DOHH2 (cell line): ENCODE data around the gene PADI3.
"Not testable (repeated sequence)": the region's sequence is repeated elsewhere in the genome, so short reads cannot be mapped to it uniquely, and the experiment has no call there.

Experiments
- H3F3A ChIP-seq: fragments of 200-600 bp; sonication (generic), shearing (Covaris generic); 2 replicates; pipeline ENCODE4 v1.6.0; 2016; ENCODE audit warnings: antibody characterized with exemption, mild to moderate bottlenecking; ENCODE audit not compliant: control insufficient read depth, insufficient read depth
- H3K27ac ChIP-seq: fragments of 200-600 bp; sonication (generic); 2 replicates; pipeline ENCODE4 v1.5.1; 2014; ENCODE audit warnings: low read depth, mild to moderate bottlenecking, low read length, moderate library complexity
- H3K27me3 ChIP-seq: fragments of 200-600 bp; sonication (generic); 2 replicates; pipeline ENCODE4 v1.6.1; 2014; ENCODE audit warnings: mild to moderate bottlenecking, low read length, mixed read lengths; ENCODE audit not compliant: control insufficient read depth
- H3K36me3 ChIP-seq: fragments of 200-600 bp; sonication (generic); 2 replicates; pipeline ENCODE4 v1.6.1; 2014; ENCODE audit warnings: mild to moderate bottlenecking, low read length, moderate library complexity, mixed read lengths; ENCODE audit not compliant: control insufficient read depth
- H3K4me1 ChIP-seq: fragments of 200-600 bp; sonication (generic); 2 replicates; pipeline ENCODE4 v1.6.1; 2014; ENCODE audit warnings: mild to moderate bottlenecking, low read length, mixed read lengths; ENCODE audit not compliant: control insufficient read depth
- H3K4me2 ChIP-seq: fragments of 200-600 bp; sonication (generic); 2 replicates; pipeline ENCODE4 v1.6.0; 2014; ENCODE audit warnings: mild to moderate bottlenecking, low read length, moderate library complexity
- H3K4me3 ChIP-seq: fragments of 200-600 bp; sonication (generic); 2 replicates; pipeline ENCODE4 v1.5.1; 2014; ENCODE audit warnings: mild to moderate bottlenecking, low read length, mixed read lengths
- H3K79me2 ChIP-seq: fragments of 200-600 bp; sonication (generic); 2 replicates; pipeline ENCODE4 v1.6.1; 2014; ENCODE audit warnings: mild to moderate bottlenecking, low read length, mixed read lengths; ENCODE audit not compliant: control insufficient read depth
- H3K9me2 ChIP-seq: fragments of 200-600 bp; sonication (generic); replicated peaks from 2 replicates; pipeline ENCODE4 v1.6.1; 2014; ENCODE audit warnings: mild to moderate bottlenecking, low read length, mixed read lengths; ENCODE audit not compliant: control insufficient read depth
- H3K9me3 ChIP-seq: fragments of 200-600 bp; sonication (generic); 2 replicates; pipeline ENCODE4 v1.6.1; 2014; ENCODE audit warnings: antibody characterized with exemption, low read length, mixed read lengths; ENCODE audit not compliant: control insufficient read depth, insufficient read depth
- H4K20me1 ChIP-seq: fragments of 200-600 bp; sonication (generic); 2 replicates; pipeline ENCODE4 v1.6.0; 2014; ENCODE audit warnings: low read depth, mild to moderate bottlenecking, antibody characterized with exemption, low read length, moderate library complexity; ENCODE audit not compliant: control insufficient read depth, insufficient read depth
- CTCF ChIP-seq: fragments of 200-600 bp; sonication (generic); IDR thresholded peaks from one replicate; pipeline ENCODE4 v1.5.1; 2014; ENCODE audit warnings: antibody characterized with exemption, mild to moderate bottlenecking, low read depth, low read length; ENCODE audit not compliant: poor library complexity, severe bottlenecking
- EZH2phosphoT487 ChIP-seq: fragments of 200-600 bp; sonication (generic); IDR thresholded peaks from 2 replicates; pipeline ENCODE4 v1.6.1; 2017; ENCODE audit warnings: borderline replicate concordance, mild to moderate bottlenecking, antibody characterized with exemption, low read length, moderate library complexity, mixed read lengths

Gene PADI3

GRCh38 chr1:17239420-17239819, 9.5 kb upstream of the PADI3 start:
- H3K9me3 ChIP-seq = no peaks in the 10 kb centered on the region
- H3K4me3 ChIP-seq = no peak overlapping the region
- H3K4me2 ChIP-seq = no peak overlapping the region
- no peaks in the 10 kb centered on the region for H3K9me2 ChIP-seq
- H3K4me1 ChIP-seq = no peaks in the 10 kb centered on the region
- TF ChIP-seq CTCF (no peak), EZH2phosphoT487 (no peak)
- H3F3A ChIP-seq = no peaks in the 10 kb centered on the region
- H3K27ac ChIP-seq = no peak overlapping the region
- no peaks in the 10 kb centered on the region; the same call in 1 of the 2 replicates for H3K27me3 ChIP-seq
- 0 out of 2 replicates have a peak, but pooled peaks cover 1% of the 10 kb centered on the region for H4K20me1 ChIP-seq
- no peaks in the 10 kb centered on the region for H3K36me3 ChIP-seq
- H3K79me2 ChIP-seq = no peaks in the 10 kb centered on the region

DNA sequence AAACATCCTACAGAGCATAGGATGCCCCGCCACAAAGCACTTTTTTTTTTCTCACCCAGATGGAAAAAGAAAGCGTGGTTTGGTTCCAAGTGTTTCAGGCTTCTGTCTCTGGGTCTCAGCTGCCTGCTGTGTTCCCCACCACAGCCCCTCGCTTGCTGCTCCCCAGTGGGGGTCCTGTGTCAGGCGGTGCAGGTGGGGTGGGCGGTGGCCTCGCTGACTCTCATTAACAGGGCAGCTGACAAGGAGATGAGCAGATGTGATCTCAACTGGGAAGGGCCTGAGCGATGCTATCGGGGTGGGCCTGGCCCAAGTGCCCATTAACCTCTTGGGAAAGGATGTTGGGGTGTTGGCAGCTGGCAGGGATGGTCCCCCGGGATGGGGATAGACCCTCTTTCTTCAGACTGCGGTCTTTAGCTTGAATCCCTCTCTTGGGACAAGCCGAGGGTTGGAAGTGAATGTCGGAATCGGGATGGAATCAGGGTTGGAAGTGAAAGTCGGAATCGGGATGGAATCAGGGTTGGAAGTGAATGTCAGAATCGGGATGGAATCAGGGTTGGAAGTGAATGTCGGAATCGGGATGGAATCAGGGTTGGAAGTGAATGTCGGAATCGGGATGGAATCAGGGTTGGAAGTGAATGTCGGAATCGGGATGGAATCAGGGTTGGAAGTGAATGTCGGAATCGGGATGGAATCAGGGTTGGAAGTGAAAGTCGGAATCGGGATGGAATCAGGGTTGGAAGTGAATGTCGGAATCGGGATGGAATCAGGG, 7.7 kb upstream of the PADI3 start:
- not testable (repeated sequence) for H4K20me1 ChIP-seq, H3K9me2 ChIP-seq, H3K27ac ChIP-seq, H3K79me2 ChIP-seq, H3K4me3 ChIP-seq, H3F3A ChIP-seq, H3K9me3 ChIP-seq, H3K36me3 ChIP-seq, H3K4me1 ChIP-seq, H3K4me2 ChIP-seq
- peaks cover 10% of the 10 kb centered on the region for H3K27me3 ChIP-seq

GRCh38 chr1:17241780-17242074, 7.2 kb upstream of the PADI3 start:
- not testable (repeated sequence) for H3K4me1 ChIP-seq, H3K9me2 ChIP-seq, H3K4me2 ChIP-seq, H4K20me1 ChIP-seq, H3K4me3 ChIP-seq, H3K9me3 ChIP-seq, H3K79me2 ChIP-seq, H3K36me3 ChIP-seq, H3K27ac ChIP-seq, H3F3A ChIP-seq
- H3K27me3 ChIP-seq = peaks cover 15% of the 10 kb centered on the region

DNA sequence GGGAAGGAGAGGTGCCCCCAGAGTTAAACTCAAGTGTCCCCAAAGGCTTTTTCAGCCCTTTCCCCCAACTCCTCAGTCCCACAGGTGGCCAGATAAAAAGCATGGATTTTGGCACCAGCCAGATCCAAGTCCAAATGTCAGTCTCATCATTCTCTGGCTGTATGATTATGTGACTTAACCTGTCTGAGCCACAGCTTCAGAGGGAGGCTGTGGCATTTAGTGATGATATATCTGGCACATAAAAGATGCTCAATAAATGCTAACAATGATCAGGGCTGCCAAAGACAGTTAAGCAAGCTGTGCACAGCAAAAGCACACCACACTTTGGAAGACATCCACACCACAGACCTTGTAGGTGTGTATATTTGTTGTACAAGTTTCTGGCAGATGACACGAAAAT, 5.6 kb upstream of the PADI3 start:
- Histone ChIP-seq H3K4me2 (no peak overlapping the region), H3K9me2 (no peaks in the 10 kb centered on the region), H3K27ac (no peak overlapping the region), H3F3A (no peaks in the 10 kb centered on the region), H3K9me3 (no peaks in the 10 kb centered on the region), H3K36me3 (no peaks in the 10 kb centered on the region), H3K79me2 (no peaks in the 10 kb centered on the region), H3K4me1 (no peaks in the 10 kb centered on the region), H4K20me1 (no peaks in the 10 kb centered on the region), H3K27me3 (peaks cover 20% of the 10 kb centered on the region), H3K4me3 (no peak overlapping the region)
- TF ChIP-seq EZH2phosphoT487 = no peak
- no peak for TF ChIP-seq CTCF
